ENCODE data around the gene SFN. TPM values are rescaled to one million over a fixed set of nuclear protein-coding genes. Genes with fewer than 3 reads are reported as not detected.
"Not testable (repeated sequence)": the region's sequence is repeated elsewhere in the genome, so short reads cannot be mapped to it uniquely, and the experiment has no call there.

SFN gene
- total and polyA plus RNA-seq, 2 of the 4 experiments (the other 2 are of a cell fraction), result 0.18 to 0.34 TPM

- not testable (repeated sequence) for H3K9ac ChIP-seq (ENCODE audit: low read depth, low read length)
- WGBS, 2 experiments (ENCODE audit: extremely low coverage in 2 of 2, insufficient read length in 1 of 2), result no CpG with 5 or more reads among the region's 6 CpGs
These were observed 15.1 kb upstream of the SFN start for GRCh38 chr1:26847826-26848225.

More at GRCh38 chr1:26847826-26848225, 15.1 kb upstream of the SFN start:
- H3K14ac ChIP-seq (replicated peaks; ENCODE audit: low read depth, low read length); ATAC-seq (ENCODE audit: low read depth); H4K8ac ChIP-seq (ENCODE audit: low read depth in 2 of 2, low read length in 2 of 2); H3K9me1 ChIP-seq (ENCODE audit: insufficient read depth, low read length); DNase-seq; H4K20me1 ChIP-seq (ENCODE audit: insufficient read depth, low read length); H3K23ac ChIP-seq (ENCODE audit: low read depth, low read length); H3K18ac ChIP-seq (ENCODE audit: low read depth, low read length); H4K5ac ChIP-seq (ENCODE audit: low read depth, low read length); dilution Hi-C loops (cut with HindIII; ENCODE audit: low sequenced_read_pairs, unreplicated experiment); H2AFZ ChIP-seq (replicated peaks; ENCODE audit: low read length, poor library complexity); in situ Hi-C loops (cut with MboI; ENCODE audit: low sequenced_read_pairs); BruUV-seq (replicated peaks); H2AK9ac ChIP-seq (replicated peaks; ENCODE audit: low read depth, low read length, poor library complexity); H2BK15ac ChIP-seq (ENCODE audit: low read depth, low read length); CTCF ChIA-PET; H3K9me3 ChIP-seq (ENCODE audit: control insufficient read depth, insufficient read depth, low read length); H3K4me3 ChIP-seq (ENCODE audit: insufficient read depth, low read depth, low read length); POLR2A ChIA-PET (ENCODE audit: unreplicated experiment); H2BK20ac ChIP-seq (ENCODE audit: low read depth, low read length); H2BK5ac ChIP-seq (ENCODE audit: low read depth, low read length, poor library complexity, severe bottlenecking); intact Hi-C loops (cut with micrococcal nuclease); H4K91ac ChIP-seq (ENCODE audit: insufficient read depth, low read depth, low read length); H3K4me2 ChIP-seq (ENCODE audit: low read depth, low read length); H2AK5ac ChIP-seq (ENCODE audit: low read depth, low read length); H3K4ac ChIP-seq (ENCODE audit: low read depth, low read length); H3K4me1 ChIP-seq (ENCODE audit: control insufficient read depth, insufficient read depth, low read length); H3K27ac ChIP-seq (ENCODE audit: insufficient read depth, low read length); H3K27me3 ChIP-seq (ENCODE audit: control insufficient read depth, insufficient read depth, low read length); H3K56ac ChIP-seq (ENCODE audit: extremely low read depth, insufficient read depth, low read length); H2BK120ac ChIP-seq (ENCODE audit: low read depth, low read length): not testable (repeated sequence)
- Histone ChIP-seq H3K36me3 (ENCODE audit: control insufficient read depth, insufficient read depth, low read length) (peaks cover 42% of the 10 kb centered on the region), H3K79me1 (ENCODE audit: low read depth in 1 of 2, low read length in 2 of 2) (peaks cover 5 to 25% of the 10 kb centered on the region in 2 experiments; a peak in 2 of 4 replicates)
